ENCODE results near the gene RPS3. TPM values are rescaled to one million over a fixed set of nuclear protein-coding genes. Genes with fewer than 3 reads are reported as not detected.
"Not testable (repeated sequence)": the region's sequence is repeated elsewhere in the genome, so short reads cannot be mapped to it uniquely, and the experiment has no call there.

The RPS3 gene
- total RNA-seq, 2 donors from 2014 or later: 1,894 to 1,934 TPM

DNA sequence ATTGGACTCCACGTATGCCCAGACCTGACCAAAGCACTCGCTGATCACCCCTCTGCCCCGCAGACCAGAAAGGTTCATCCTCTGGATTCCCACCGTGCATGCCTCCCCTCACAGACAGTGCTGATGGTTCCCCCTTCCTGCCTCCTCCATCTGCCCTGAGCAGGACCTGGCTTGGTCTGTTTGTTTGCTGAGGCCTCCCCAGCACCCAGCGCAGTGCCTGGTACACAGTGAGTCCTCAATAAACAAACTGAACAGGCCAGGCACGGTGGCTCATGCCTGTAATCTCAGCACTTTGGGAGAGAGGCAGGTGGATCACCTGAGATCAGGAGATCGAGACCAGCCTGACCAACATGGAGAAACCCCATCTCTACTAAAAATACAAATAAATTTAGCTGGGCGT lies 23.7 kb upstream of the RPS3 start:
- intact Hi-C loops (cut with DNase I, micrococcal nuclease): no loop called here
- DNase-seq (no peak), ATAC-seq (no peak)

DNA sequence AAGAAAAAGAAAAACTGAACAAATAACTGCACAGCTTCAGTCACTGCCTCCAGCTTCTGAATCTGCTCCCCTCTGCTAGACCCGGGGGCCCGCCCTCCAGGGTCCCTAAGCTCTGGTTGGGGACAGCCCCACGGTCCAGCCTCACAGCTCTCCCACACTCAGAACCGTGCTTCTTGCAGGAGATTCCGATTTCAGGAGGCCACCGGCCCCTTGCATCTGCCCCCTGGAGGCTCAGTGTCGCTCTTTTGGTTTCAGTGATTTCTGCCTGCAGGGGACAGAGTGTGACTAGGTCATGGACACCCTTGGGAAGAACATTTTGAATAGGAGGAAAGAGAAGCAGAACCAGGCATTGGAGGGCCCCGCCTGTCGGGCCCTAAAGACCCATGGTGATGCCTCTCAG lies 23.1 kb upstream of the RPS3 start:
- intact Hi-C loops (cut with DNase I, micrococcal nuclease): no loop called here
- no peak for ATAC-seq
- DNase-seq: no peak

DNA sequence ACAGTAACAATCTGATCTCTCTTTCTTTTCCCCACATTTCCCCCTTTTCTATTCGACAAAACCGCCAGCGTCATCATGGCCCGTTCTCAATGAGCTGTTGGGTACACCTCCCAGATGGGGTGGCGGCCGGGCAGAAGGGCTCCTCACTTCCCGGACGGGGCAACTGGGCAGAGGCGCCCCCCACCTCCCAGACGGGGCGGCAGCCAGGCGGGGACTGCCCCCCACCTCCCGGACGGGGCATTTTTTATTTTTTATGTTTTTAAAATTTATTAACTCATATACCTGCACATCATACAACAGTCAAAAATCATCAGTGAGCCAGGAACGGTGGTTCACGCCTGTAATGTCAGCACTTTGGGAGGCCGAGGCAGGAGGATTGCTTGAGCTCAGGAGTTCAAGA lies 20.5 kb upstream of the RPS3 start:
- intact Hi-C loops (cut with DNase I, micrococcal nuclease); DNase-seq; ATAC-seq: not testable (repeated sequence)

DNA sequence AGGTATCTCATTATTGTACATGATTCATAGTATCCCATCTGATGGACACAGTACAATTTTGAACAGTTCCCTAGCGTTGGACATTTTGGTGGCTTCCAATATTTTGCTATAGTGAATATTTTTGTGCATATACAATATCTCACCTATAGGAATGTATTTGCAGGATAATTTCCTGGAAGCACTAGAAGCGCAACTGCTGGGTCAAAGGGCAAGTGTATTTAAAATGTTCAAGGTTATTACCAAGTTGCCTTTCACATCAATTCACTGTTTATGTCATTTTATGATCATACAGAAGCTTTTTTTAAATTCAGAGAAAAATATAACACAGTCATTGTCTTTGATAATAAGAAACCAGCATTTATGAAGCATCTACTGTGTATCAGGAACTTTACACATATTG lies 19.1 kb upstream of the RPS3 start:
- DNase-seq: no peak
- intact Hi-C loops (cut with DNase I, micrococcal nuclease): loop anchor here in 1 of 2 donors (5.0 kb wide), 1 partner anchor 53 kb away; no protein-coding TSS in a partner anchor

DNA sequence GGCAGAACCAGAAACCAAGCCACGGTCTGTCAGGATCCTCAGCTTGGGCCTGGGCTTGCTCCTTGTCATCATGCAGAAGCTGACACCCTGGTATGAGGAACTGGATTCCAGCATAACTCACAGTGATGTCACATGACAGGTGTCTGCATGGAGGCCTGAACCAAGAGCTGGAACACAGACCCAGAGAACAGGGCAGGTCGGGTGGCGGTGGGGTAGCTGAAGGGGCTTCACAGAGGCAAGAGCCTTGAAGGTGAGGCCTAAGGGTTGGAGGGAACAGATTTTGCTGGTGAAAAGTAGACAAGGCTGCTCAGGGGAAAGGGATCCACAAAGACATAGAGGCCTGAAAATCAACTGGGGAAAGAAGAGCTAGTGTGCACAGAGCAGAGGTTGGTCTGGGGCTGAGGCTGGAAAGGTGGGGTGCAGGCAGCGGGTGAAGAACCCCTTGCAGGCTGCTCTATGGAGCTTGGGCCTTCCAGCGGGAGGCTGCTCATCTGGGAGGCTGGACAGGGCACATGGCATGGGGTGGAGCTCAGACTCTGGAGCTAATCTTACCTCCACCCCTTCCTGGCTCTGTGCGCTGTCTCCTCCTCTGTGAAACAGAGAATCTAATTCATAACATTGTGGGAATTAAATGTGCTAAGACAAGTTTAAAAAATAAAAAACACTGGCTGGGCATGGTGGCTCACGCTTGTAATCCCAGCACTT lies 18.4 kb upstream of the RPS3 start:
- peak; percentile 81 for ATAC-seq
- intact Hi-C loops (cut with DNase I, micrococcal nuclease): loop anchor here in 1 of 2 donors (5.0 kb wide), 1 partner anchor 54 kb away; no protein-coding TSS in a partner anchor
- peak; percentile 55 to 71 for DNase-seq

More for the DNA sequence above, 19.1 kb upstream of the RPS3 start:
- peak; percentile 52 for ATAC-seq

DNA sequence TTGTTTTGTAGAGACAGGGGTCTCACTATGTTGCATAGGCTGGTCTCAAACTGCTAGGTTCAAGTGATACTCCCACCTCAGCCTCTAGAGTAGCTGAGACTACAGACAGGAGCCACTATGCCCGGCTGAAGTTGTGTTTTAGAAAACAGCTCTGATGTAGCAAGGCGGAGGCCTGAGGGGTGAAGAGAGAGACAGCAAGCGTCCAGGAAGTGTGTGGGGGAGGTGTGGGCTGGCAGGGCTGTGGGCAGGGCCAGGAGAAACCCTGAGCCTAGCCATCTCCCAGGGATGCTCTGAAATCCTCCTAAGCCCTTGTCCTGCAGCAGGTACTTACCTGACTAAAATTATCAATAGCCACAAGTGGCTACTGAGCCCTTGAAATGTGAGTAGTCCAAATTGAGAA lies 16.1 kb upstream of the RPS3 start:
- ATAC-seq: no peak
- intact Hi-C loops (cut with DNase I, micrococcal nuclease): loop anchor here in 1 of 2 donors (5.0 kb wide), 1 partner anchor 56 kb away; no protein-coding TSS in a partner anchor

DNA sequence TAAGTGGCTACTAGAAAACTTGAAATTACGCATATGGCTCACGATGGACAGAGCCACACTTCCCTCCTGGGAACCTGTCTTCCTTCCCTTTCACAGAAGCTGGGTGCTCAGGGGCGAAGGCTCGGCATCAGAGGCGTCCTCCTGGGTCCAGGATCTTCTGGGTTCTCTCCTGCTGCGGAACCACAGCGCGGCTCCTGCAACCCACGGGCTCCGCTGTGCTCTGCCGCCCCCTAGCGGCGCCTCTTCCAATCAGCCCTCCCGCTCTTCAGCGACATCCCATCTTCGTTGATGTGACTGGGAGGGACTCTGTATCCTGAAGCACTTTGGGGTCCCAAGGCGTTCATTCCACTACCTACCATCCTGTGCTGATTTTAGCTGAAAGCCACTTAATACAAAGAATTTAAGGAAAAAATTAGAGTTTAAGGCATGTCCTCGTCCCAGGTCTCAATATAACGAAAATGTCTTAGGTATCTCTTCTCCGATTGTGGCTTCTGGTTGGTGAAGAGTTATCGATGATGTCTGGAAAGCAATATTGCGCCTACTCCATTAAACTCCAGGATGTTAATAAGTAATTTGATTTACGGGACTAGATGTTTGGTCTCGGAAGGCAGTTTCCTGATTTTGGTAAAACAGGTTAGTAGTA lies 14.8 kb upstream of the RPS3 start:
- ATAC-seq: peak; percentile 39
- peak; percentile 71 to 89 for DNase-seq
- intact Hi-C loops (cut with DNase I, micrococcal nuclease): loop anchor here (1.0 to 5.0 kb wide), 4 partner anchors 57 to 148 kb away; no protein-coding TSS in a partner anchor

More for the DNA sequence above, 16.1 kb upstream of the RPS3 start:
- DNase-seq: no peak

DNA sequence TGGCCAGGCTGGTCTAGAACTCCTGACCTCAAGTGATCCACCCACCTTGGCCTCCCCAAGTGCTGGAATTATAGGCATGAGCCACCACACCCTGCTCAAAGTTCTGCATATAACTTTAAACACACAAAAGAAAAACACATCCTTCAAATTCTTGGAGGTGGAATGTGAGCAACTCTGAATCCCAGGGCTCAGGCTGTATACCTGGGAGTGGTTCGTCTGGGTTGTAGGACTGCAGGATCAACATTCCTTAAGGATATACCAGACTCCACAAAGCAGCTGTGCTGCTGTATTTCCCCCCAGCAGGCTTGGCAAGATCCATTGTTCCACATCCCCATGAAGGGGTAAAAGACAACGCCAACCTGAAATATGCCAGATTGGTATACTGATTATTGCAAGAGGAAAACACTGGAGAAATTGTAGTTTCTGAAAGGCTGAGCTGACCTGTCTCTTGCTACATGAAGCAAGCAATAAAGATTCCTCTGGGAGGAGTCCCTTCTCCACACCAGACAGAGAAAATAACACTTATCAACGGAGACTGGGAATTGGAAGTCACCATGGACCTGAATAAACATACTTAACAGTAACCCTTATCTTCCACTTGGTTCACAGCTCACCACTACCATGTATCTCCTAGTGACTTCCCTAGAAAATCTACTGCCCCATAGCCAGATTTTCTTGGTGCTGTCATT lies 12.2 kb upstream of the RPS3 start:
- intact Hi-C loops (cut with DNase I, micrococcal nuclease): loop anchor here (5.0 kb wide), 2 partner anchors 115 to 145 kb away; no protein-coding TSS in a partner anchor
- DNase-seq: peak; percentile 33 to 62
- ATAC-seq: peak; percentile 63

DNA sequence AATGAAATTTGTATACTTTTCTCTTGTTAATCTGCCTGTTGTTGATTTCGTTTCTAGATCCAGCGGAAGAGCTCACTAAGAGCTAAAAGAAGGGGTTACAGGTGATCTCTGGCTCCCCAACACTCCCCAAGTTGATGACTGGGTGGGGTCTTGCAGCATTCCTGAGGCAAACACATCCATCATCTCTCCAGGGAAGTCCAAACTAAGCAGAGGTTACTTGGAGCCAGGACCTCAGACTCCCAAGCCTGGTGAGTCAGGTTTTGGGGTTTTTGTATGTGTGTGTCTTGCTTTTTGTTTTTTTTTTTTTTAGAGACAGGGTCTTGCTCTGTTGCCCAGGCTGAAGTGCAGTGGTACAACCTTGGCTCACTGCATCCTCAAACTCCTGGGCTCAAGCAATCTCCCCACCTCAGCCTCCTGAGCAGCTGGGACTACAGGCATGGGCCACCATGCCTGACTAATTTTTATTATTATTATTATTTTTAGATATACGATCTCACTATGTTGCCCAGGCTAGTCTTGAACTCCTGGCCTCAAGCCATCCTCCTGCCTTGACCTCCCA lies 11.5 kb upstream of the RPS3 start:
- no peak for ATAC-seq
- intact Hi-C loops (cut with DNase I, micrococcal nuclease): loop anchor here (5.0 kb wide), 2 partner anchors 116 to 144 kb away; no protein-coding TSS in a partner anchor
- DNase-seq: no peak

DNA sequence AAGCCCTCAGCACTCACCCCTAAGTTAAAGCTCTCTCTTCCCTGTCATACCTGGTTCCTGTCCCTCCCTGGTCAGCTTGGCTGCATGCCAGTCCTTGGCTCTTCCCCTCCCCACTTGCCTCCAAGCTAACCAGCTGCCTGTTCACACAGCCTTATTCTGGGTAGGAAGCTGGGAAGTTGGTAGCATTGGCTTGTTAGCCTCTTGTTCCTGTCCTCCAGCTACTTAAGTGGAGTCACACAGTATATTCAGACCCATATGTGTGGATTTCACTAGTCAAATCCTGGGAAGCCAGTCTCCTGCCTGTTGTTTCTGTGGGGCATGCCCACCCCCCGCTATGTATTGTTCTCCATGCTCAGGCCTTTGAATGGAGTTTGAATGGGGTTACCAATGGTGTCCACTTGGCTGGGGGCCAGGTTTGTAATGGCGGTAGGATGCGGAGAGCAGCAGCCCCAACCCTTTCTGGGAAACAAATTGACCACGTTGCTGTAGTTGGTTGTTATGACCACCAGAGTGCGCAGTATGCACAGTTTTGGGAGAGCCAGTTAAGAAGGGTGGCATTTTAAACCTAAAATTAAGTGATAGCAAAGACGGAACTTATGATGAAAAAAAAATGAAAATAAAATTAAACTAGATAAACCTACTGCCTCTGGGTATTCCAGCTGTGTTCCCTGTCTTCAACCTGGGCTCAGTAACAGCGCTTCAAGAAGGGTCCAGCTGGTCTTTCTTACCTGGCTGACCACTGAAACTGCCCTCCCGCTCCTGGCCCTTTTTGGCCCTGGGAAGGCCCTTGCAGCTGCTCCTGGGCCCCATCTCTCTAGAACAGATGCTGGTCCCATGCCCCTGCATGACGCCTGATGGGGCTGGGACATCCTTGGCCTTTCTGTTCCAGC lies 10.7 kb upstream of the RPS3 start:
- intact Hi-C loops (cut with DNase I, micrococcal nuclease): loop anchor here (5.0 kb wide), 2 partner anchors 116 to 144 kb away; no protein-coding TSS in a partner anchor
- peak; percentile 56 for ATAC-seq
- peak; percentile 77 to 79 for DNase-seq

DNA sequence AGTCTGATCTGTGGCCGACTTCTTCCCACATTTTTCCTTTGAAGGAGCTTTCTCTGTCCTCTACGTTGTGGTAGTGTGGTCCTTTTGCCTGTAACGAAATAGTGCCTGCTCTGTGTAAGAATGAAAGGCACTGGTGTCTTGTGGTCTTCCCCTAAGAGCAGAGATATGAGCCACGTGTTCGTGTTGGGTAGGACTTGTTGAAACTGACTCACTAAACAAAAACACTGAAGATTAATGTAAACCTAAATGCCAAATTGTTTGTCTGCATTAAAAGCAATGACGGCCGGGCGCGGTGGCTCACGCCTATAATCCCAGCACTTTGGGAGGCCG lies 10.1 kb upstream of the RPS3 start:
- ATAC-seq (no peak), DNase-seq (no peak)
- intact Hi-C loops (cut with DNase I, micrococcal nuclease): loop anchor here (5.0 kb wide), 2 partner anchors 117 to 143 kb away; no protein-coding TSS in a partner anchor

DNA sequence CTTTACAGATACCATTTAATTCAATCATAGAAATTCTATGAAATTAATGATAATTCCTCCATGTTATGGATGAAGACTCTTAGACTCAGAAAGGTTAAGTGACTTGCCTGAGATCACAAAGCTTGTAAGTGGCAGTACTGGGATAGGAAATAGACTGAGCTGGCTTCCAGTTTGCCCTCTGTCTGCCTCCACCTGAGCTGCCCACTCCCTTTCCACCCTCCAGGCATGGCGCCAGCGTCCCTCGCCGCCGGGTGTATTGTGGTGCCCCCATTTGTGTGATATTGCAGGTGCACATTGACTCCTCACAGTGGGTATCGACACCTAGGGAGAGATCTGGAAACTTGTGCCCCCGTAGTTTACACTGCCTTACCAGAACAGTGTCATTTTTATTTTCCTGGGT lies 9.4 kb upstream of the RPS3 start:
- intact Hi-C loops (cut with DNase I, micrococcal nuclease): loop anchor here (5.0 kb wide), 2 partner anchors 118 to 142 kb away; no protein-coding TSS in a partner anchor
- ATAC-seq (no peak), DNase-seq (no peak)

DNA sequence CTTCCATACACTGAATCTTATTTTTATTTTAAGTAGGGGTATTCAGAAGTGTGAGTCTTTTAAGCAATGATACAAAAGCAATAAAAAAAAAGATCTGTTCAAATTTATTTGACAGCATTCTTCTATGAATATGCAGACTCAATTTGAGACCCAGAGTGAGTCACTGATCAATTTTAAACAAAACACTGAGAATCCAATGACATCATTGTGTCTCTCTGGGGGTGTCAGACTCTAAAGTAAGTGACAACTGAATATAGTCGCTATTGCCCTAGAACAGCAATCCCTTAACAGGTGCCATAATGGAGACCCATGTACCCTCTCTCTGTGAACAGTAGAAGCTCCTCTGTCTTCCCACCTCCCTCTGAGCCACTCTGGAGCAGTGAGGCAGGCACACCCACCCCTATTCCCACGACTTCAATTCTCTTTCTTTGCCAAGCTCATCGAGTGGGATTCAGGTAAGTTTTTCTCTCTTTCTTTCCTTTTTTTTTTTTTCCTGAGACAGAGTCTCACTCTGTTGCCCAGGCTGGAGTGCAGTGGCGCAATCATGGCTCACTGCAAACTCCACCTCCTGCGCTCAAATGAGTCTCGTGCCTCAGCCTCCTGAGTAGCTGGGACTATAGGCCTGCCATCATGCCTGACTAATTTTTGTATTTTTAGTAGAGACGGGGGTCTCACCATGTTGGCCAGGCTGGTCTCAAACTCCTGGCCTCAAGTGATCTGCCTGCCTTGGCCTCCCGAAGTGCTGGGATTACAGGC lies 5.1 kb upstream of the RPS3 start:
- intact Hi-C loops (cut with DNase I, micrococcal nuclease): no loop called here
- ATAC-seq: no peak
- DNase-seq: no peak

DNA sequence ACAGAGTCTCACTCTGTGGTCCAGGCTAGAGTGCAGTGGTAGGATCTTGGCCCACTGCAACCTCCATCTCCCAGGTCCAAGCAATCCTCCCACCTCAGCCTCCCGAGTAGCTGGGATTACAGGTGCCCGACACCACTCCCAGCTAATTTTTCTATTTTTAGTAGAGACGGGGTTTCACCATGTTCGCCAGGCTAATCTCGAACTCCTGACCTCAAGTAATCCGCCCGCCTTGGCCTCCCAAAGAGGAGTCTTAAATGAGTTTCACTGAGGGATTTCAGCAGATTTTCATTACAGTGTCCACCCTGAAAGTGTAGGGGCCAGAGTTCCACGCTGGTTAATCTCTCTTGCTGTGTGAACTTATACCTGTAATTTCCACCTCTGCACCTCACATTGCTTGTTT lies 412 bp upstream of the RPS3 start:
- ATAC-seq (no peak), DNase-seq (no peak)
- intact Hi-C loops (cut with DNase I, micrococcal nuclease): no loop called here

DNA sequence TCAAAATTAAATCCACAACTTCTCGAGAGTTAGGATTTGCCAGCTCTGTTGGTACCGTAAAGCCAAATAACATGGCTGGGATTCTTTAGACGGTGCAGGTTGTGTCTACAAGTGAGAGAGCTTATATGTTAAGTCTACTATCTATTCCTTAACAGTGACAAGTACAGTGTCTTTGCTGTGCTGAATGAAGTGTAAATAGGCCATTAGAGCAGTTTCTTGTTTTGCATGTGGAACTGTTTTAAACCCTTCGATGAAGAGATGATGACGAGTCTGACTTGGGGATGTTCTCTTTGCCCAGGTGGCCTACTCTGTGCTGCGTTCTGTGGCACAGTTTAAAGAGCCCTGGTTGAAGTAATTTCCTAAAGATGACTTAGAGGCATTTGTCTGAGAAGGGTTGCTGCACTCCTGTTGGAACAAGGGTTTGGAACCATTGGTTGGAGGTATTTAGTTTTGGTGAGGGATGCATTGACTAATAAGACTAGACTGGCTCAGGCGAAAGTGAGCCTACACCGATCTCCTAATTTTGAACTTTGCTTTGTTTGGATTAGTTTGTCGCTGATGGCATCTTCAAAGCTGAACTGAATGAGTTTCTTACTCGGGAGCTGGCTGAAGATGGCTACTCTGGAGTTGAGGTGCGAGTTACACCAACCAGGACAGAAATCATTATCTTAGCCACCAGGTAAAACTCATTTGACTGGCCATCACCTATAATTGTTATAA lies 988 bp downstream of the RPS3 start:
- ATAC-seq (peak; percentile 33), DNase-seq (no peak)
- intact Hi-C loops (cut with DNase I, micrococcal nuclease): no loop called here

DNA sequence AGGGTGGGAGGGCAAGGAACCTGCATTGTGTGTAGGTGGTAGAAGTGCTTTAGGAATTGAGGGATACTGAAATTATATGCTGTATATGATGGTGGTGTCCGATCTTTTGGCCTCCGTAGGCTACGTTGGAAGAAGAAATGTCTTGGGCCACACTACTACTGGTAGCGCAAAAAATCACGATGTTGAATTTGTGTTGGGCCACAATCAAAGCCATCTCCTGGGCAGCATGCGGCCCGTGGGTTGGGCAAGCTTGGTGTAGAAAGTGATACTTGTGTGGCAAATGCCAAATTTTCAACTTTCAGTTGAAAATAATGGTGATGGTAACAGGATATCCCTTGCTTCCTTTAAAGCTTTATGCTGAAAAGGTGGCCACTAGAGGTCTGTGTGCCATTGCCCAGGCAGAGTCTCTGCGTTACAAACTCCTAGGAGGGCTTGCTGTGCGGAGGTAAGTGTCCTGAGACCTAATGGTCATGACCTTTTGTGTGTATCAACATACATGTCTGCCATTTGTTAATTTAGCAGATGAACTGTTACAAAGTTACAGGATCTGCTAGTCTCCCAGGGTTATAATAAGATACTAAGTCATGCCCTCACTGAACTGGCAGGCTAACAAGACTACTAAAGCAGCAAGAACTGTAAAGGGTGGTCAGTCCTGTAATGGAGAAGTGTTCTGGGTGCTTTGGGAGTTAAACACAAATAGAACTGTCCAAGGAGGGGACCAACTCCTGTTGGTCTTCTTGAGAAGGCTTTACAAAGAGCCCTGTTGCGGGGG lies 2.9 kb downstream of the RPS3 start:
- DNase-seq: no peak
- intact Hi-C loops (cut with DNase I, micrococcal nuclease): loop anchor here in 1 of 2 donors (2.0 kb wide), 1 partner anchor 125 kb away; no protein-coding TSS in a partner anchor
- ATAC-seq: no peak

Data from left colon (tissue), 2 donors.